Hepatocyte (in vitro differentiated cells): ENCODE measurements around the gene RPRD2. TPM values are rescaled to one million over a fixed set of nuclear protein-coding genes. Genes with fewer than 3 reads are reported as not detected.

ENCODE experiments used
- DNase-seq: peaks from one replicate; pipeline ENCODE4 v3.0.0-alpha.2; 2016; ENCODE audit warnings: low spot score
- H2AFZ ChIP-seq: fragments of 200-600 bp; sonication (generic); 2 replicates; pipeline ENCODE4 v1.6.0; 2016; ENCODE audit warnings: antibody characterized with exemption, mild to moderate bottlenecking
- H3K27ac ChIP-seq: fragments of 200-600 bp; sonication (generic); 2 replicates; pipeline ENCODE4 v1.5.1; 2016; ENCODE audit warnings: mild to moderate bottlenecking
- H3K27me3 ChIP-seq: fragments of 200-600 bp; sonication (generic); 2 replicates; pipeline ENCODE4 v1.6.1; 2016
- H3K36me3 ChIP-seq: fragments of 200-600 bp; sonication (generic); replicated peaks from 2 replicates; pipeline ENCODE4 v1.5.1; 2016; ENCODE audit warnings: low read depth; ENCODE audit not compliant: insufficient read depth
- H3K4me1 ChIP-seq: fragments of 200-600 bp; sonication (generic); 2 replicates; pipeline ENCODE4 v1.5.1; 2016; ENCODE audit warnings: mild to moderate bottlenecking, moderate library complexity; ENCODE audit not compliant: insufficient read depth
- H3K4me2 ChIP-seq: fragments of 200-600 bp; sonication (generic); 2 replicates; pipeline ENCODE4 v1.6.0; 2016
- H3K4me3 ChIP-seq: fragments of 200-600 bp; sonication (generic); 2 replicates; pipeline ENCODE4 v1.5.1; 2016; ENCODE audit warnings: mild to moderate bottlenecking
- H3K79me2 ChIP-seq: fragments of 200-600 bp; sonication (generic); 2 replicates; pipeline ENCODE4 v1.6.0; 2017; ENCODE audit warnings: mild to moderate bottlenecking
- H3K9me2 ChIP-seq: fragments of 200-600 bp; sonication (generic); replicated peaks from 2 replicates; pipeline ENCODE4 v1.6.0; 2017; ENCODE audit warnings: mild to moderate bottlenecking; ENCODE audit not compliant: insufficient read depth
- H3K9me3 ChIP-seq: fragments of 200-600 bp; sonication (generic); 2 replicates; pipeline ENCODE4 v1.5.1; 2016; ENCODE audit warnings: low read depth, mild to moderate bottlenecking
- H4K20me1 ChIP-seq: fragments of 200-600 bp; sonication (generic); 2 replicates; pipeline ENCODE4 v1.6.0; 2016; ENCODE audit warnings: mild to moderate bottlenecking; ENCODE audit not compliant: insufficient read depth, poor library complexity, severe bottlenecking
- CTCF ChIP-seq: fragments of 200-600 bp; sonication (generic); IDR thresholded peaks from 2 replicates; pipeline ENCODE4 v1.5.1; 2016; ENCODE audit warnings: antibody characterized with exemption, mild to moderate bottlenecking; ENCODE audit not compliant: poor library complexity
- EZH2 ChIP-seq: fragments of 200-600 bp; sonication (generic); IDR thresholded peaks from 2 replicates; pipeline ENCODE4 v1.6.1; 2016; ENCODE audit warnings: antibody characterized with exemption, mild to moderate bottlenecking, borderline replicate concordance
- EZH2phosphoT487 ChIP-seq: fragments of 200-600 bp; sonication (generic); IDR thresholded peaks from one replicate; pipeline ENCODE4 v1.6.1; 2018; ENCODE audit warnings: antibody characterized with exemption, mild to moderate bottlenecking, low read depth, moderate library complexity; ENCODE audit not compliant: unreplicated experiment, severe bottlenecking
- WGBS: methylation state at CpG from one replicate; pipeline ENCODE4 v1.1.6; 2016; ENCODE audit warnings: low lambda C conversion rate; ENCODE audit errors: missing lambda C conversion rate; 5-methylcytosine and 5-hydroxymethylcytosine counted together
- polyA plus RNA-seq: library from polyadenylated mRNA; unstranded; fragments of >200 nt; fragmentation: Nextera tagmentation; extraction: Ambion mirVana; gene quantifications from 2 replicates; pipeline ENCODE4 v1.2.1, GENCODE V29; 2016
- total RNA-seq: library from RNA; depleted of rRNA; stranded (reverse); fragments of >200 nt; gene quantifications from 2 replicates; pipeline ENCODE4 v1.2.3, GENCODE V29; 2014

The RPRD2 gene
- total and polyA plus RNA-seq, 2 experiments from 2014 or later, result 16.5 to 18.8 TPM

- peak; percentile 18 for DNase-seq
- Histone ChIP-seq H3K4me1 (peaks cover 16% of the 10 kb centered on the region), H4K20me1 (no peaks in the 10 kb centered on the region), H2AFZ (no peak overlapping the region), H3K9me2 (no peaks in the 10 kb centered on the region), H3K27ac (no peak overlapping the region), H3K4me3 (no peak overlapping the region), H3K79me2 (no peaks in the 10 kb centered on the region), H3K4me2 (no peak overlapping the region), H3K9me3 (no peaks in the 10 kb centered on the region), H3K27me3 (no peaks in the 10 kb centered on the region), H3K36me3 (no peaks in the 10 kb centered on the region)
- WGBS, result 68% methylated on average over 4 of the region's 4 CpGs
- TF ChIP-seq CTCF, result no peak
- no peak for TF ChIP-seq EZH2phosphoT487
- TF ChIP-seq EZH2, result no peak
Observed at GRCh38 chr1:150473659-150474058, 109.7 kb downstream of the RPRD2 start.

- TF ChIP-seq CTCF (no peak), EZH2phosphoT487 (no peak), EZH2 (no peak)
- WGBS, result 57% methylated on average over 4 of the region's 4 CpGs
Observed at GRCh38 chr1:150474869-150475268, 110.9 kb downstream of the RPRD2 start.

GRCh38 chr1:150476754-150477153, 112.8 kb downstream of the RPRD2 start:
- Histone ChIP-seq H3K36me3 (no peaks in the 10 kb centered on the region), H3K27ac (peak overlapping the region; percentile 70), H2AFZ (no peak overlapping the region), H4K20me1 (no peaks in the 10 kb centered on the region), H3K79me2 (no peaks in the 10 kb centered on the region), H3K4me3 (no peak overlapping the region), H3K4me1 (peaks cover 16% of the 10 kb centered on the region), H3K4me2 (peak overlapping the region; percentile 29), H3K27me3 (no peaks in the 10 kb centered on the region), H3K9me2 (no peaks in the 10 kb centered on the region), H3K9me3 (no peaks in the 10 kb centered on the region)
- WGBS, result 48% methylated on average over 3 of the region's 3 CpGs
- no peak for DNase-seq
- TF ChIP-seq CTCF (no peak), EZH2phosphoT487 (no peak), EZH2 (no peak)

More at GRCh38 chr1:150474869-150475268, 110.9 kb downstream of the RPRD2 start:
- no peaks in the 10 kb centered on the region for H3K79me2 ChIP-seq
- H3K36me3 ChIP-seq, result no peaks in the 10 kb centered on the region
- H3K9me3 ChIP-seq, result no peaks in the 10 kb centered on the region
- H3K4me1 ChIP-seq, result peaks cover 16% of the 10 kb centered on the region
- no peak overlapping the region for H2AFZ ChIP-seq
- no peaks in the 10 kb centered on the region for H3K9me2 ChIP-seq
- H3K27ac ChIP-seq, result no peak overlapping the region
- no peaks in the 10 kb centered on the region for H3K27me3 ChIP-seq
- no peaks in the 10 kb centered on the region for H4K20me1 ChIP-seq
- H3K4me2 ChIP-seq, result no peak overlapping the region
- DNase-seq, result no peak
- H3K4me3 ChIP-seq, result no peak overlapping the region

- Histone ChIP-seq H2AFZ (no peak overlapping the region), H3K27me3 (no peaks in the 10 kb centered on the region), H3K4me2 (peak overlapping the region; percentile 29), H3K4me1 (peaks cover 16% of the 10 kb centered on the region), H3K27ac (peak overlapping the region; percentile 45), H3K36me3 (no peaks in the 10 kb centered on the region), H3K4me3 (no peak overlapping the region), H3K9me2 (no peaks in the 10 kb centered on the region), H3K9me3 (no peaks in the 10 kb centered on the region), H3K79me2 (no peaks in the 10 kb centered on the region), H4K20me1 (no peaks in the 10 kb centered on the region)
- WGBS, result 50% methylated on average over 1 of the region's 1 CpG
- no peak for TF ChIP-seq EZH2
- TF ChIP-seq EZH2phosphoT487, result no peak
- TF ChIP-seq CTCF, result no peak
- DNase-seq, result no peak
Observed at GRCh38 chr1:150477320-150477719, 113.4 kb downstream of the RPRD2 start.
